NCI-H526 treated with DMSO at 0.1 percent for 48 hours (cell line): ENCODE measurements around the gene SLC25A25.
"Not testable (repeated sequence)": the region's sequence is repeated elsewhere in the genome, so short reads cannot be mapped to it uniquely, and the experiment has no call there.

ENCODE experiments used
- DNase-seq: peaks from one replicate; lab custom pipeline; 2025; lab: John Stamatoyannopoulos, UW

Gene SLC25A25

DNA sequence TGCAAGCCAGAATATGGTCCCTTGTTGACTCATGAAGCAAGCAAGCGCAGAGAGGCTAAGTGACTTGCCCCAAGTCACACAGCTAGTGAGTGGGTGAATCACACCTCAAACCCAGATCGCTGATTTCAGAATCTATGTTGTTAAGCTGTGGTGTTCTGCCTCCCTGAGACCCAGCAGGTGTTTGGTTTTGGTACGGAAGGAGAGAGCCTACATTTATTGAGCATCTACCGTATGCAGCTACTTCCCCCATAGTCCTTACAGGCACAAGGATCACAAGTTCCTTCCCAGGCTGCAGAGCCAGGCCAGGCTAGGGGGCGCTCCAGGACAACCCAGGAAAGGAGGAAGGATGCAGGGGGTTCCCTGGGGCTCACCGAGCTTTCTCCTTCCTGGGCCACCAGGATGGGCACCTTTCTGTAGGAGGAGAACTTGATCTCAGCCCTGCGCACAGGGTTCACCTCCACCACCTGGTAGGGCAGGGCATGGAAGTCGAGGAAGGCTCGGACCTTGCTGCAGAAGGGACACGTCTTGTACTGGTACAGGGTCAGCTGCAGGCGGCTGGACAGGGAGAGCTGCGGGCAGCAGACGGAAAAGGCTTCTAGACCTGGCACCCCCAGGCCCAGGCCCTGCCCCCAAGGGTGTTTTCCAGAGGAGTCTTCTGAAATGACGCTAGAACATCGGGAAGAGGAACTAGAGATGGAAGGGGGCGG, 57.0 kb downstream of the SLC25A25 start:
- no peak for DNase-seq

DNA sequence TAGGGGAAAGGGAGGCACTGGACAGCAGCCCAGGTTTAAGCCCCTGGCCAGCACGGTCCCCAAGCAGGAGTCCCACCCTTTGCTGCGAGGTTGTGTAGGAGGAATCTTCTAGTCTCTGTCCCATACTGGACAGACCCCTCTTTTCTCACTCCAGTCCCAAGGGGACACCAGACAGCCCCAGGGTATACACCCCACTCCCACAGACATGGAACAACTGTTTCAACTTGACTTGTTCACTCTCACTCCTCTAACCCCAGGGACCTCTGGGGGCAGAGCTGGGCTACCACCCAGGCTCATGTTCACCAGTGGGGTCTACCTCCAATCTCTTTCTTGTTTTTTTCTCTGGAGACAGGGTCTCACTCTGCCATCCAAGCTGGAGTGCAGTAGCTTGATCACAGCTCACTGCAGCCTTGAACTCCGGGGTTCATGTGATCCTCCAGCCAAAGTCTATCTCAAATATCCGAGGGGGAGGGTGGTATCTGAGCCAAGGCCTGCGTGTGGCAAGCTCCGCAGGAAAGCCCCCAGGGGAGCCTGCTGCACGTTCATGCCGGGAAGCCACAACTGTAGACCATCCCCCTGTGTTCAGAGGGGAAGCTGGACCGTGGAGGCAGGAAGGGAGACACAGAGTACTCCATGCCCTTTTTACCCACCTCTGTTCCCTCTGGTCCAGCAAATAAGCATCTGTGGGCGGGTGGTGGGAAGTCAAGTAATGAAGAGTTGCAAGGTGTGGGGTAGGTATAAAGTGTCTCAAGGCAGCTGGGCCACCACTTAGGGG, 57.7 kb downstream of the SLC25A25 start:
- DNase-seq = no peak

DNA sequence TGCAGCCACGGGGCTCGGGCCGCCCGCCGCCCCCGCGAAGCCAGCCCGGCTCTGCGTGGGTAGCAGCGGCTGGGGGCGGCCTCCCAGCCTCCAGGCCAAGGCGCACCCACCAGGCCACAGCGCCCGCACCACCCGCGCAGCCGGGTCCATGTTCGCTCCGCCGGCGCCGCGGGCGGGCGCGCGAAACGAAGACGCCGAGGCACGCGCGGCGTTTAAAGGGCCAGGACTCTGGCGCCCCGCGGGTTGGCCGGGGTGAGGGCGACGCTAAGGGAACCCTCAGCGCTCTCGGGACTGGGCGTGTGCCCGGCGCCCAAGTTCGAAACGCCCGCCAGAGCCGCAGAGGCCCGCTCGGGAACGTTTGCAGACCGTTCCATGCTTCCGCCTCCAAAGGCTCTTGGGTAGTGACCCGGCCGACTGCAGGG, 59.5 kb downstream of the SLC25A25 start, which contains the start of gene PTGES2:
Gene PTGES2 (minus strand): TSS at position 162 of the 422 bp plus-strand sequence. CDS start 12 bp downstream, at position 150.
- peak; percentile 56 for DNase-seq

DNA sequence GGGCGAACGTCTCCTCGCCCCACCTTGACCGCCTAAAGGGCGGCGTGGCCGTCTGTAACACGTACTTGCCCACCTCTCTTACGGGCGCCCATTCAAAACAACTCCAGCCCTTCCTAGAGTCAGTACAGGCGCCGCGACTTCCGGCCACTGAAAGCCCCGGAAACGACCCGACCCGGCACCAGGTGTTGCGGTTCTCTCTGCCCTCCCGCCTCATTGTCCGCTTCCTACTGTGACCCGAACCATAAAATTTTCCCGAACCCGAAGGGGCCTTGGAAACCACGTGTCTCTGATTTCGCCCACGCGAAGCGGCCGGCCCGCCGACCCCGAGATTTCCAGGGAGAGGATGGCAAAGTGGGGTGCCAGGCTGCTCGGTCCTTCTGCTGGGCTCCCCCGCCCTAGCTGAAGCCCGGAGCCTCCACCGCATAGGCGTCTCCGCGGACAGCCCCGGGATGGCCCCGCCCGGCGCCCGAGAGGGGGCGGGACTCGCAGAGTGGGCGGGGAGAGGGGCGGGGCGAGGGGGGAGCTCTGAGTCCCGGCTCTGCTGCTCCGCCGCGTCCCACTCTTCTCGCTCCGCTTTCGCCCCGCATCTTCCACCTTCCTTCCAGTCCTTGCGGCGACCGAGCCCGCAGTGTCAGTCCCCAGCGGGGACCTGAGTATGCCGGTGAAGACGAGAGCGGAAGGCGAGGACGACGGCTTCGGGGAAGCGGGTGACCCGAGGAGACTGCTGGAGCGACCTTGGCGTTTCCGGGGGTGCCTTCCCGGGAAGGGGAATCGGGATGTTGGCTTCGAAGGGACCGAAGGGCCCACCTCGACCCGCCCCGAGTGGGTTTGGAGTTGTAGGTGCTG, 60.2 kb downstream of the SLC25A25 start:
- DNase-seq = peak; percentile 63

DNA sequence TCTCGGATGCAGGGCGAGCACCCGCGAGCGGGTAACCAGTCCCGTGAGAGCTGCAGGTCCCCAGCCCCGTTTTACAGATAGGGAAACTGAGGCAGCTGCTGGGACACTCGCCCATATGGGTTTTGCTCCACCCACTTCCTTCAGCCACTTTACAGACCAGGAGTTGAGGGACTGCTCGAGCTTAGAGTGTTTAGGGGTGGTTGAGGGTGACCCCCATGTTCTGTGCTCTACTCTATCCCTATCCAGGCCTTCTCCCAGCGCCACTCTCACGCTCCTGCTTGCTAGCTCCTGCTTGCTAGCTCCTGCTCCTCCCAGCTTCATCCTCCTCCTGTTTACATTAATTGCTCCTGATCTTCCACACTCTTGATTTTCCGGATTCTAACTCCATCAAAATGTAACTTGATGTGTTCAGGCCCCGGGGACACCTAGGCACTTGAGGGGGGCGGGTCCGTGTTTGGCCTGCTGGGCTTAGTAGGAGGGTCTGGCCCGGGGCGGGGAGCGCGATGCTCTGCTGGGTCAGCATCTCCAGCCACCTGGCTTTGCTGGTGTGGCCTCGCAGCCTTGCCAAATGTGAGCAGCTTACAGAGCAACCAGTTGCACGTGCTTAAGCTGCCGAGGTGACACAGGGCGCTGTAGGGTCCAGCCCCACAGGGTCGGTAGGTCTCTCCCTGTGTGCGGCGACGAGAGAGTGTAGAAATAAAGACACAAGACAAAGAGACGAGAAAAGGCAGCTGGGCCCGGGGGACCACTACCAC, 61.0 kb downstream of the SLC25A25 start:
- DNase-seq = no peak

DNA sequence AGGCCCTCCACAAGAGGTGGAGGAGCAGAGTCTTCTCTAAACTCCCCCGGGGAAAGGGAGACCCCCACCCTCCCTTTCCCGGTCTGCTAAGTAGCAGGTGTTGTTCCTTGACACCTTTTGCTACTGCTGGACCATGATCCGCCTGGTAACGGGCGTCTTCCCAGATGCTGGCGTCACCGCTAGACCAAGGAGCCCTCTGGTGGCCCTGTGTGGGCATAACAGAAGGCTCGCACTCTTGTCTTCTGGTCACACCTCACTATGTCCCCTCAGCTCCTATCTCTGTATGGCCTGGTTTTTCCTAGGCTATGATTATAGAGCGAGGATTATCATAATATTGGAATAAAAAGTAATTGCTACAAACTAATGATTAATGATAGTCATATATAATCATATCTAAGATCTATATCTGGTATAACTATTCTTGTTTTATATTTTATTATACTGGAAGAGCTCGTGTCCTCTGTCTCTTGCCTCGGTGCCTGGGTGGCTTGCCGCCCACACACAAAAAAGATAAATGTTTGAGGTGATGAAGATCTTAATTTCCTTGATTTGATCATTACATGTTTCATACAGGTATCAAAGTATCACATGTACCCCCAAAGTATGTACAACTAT, 62.1 kb downstream of the SLC25A25 start:
- not testable (repeated sequence) for DNase-seq

DNA sequence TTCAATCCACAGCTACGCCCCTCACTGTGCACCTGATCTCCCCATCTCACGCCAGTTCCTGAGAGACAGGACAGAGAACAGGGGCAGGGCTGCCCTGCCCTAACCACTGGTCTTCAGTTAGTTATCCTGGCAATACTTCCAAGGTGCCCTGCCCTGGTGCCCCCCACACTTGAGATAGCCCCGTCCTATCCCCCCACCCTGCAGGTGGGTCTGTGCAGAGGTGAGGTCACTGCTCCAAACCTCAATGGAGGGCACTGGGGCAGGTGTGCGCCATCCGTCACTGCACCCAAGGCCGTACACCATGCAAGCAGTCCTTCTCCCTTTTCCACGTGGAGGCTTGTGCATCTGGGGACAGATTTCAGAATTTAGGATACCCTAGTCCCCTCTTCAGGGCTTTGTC, 62.6 kb downstream of the SLC25A25 start:
- DNase-seq = not testable (repeated sequence)

DNA sequence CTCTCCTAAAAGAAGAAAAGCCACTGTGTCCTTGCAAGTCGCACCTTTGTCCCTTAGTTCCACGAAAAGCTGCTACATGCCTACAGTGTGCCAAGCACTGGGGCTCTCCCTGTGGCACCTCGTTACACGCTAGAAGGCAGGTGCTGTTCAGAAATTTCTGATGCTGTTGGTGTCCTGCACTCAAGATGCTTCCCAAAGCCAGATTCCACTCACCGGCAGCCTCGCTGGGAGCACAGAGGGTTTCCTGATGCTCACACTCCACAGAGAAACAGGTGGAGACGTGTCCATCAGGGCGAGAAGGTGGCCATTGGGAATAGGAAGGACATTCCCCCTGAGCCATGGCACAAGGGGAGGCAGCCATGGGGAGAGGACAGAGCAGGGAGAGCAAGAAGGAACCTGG, 63.3 kb downstream of the SLC25A25 start:
- not testable (repeated sequence) for DNase-seq

DNA sequence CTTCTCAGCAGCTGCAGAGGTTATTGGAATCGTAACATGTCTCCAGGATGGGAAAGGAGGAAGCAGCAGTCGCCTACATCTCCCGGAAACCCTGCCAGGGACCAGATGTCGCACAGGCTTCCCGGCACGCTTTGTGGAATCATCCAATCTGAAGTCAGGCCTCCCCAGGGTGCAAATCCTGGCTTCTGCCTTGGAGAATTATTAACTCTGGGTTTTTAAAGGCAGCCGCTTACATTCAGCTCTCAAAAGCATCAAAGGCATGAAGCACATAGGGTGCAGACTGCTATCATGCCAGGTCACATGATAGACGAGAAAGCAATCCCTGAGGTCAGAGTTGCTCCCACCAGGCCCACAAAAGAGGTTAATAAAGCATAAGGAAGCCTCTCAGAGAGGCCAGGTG, 64.1 kb downstream of the SLC25A25 start:
- not testable (repeated sequence) for DNase-seq

DNA sequence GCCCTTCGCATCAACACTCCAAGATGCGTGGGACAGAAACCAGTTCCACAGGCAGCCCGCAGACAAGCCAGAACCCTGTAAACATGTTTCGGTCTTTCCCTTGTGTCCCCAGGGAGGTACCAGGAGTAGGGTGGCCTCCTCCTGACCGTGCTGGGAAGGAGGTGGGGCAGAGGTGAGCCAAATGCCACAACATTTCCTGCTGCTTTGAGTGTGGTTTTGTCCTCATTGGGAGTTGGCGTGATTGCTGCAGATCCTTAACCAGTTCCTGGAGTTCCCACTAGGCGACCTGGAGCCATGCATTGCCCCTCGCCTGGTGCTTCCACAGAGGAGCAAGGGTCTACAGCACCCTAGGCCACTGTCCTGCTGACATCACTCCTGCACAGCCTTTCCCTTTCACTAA, 67.5 kb downstream of the SLC25A25 start:
- not testable (repeated sequence) for DNase-seq

DNA sequence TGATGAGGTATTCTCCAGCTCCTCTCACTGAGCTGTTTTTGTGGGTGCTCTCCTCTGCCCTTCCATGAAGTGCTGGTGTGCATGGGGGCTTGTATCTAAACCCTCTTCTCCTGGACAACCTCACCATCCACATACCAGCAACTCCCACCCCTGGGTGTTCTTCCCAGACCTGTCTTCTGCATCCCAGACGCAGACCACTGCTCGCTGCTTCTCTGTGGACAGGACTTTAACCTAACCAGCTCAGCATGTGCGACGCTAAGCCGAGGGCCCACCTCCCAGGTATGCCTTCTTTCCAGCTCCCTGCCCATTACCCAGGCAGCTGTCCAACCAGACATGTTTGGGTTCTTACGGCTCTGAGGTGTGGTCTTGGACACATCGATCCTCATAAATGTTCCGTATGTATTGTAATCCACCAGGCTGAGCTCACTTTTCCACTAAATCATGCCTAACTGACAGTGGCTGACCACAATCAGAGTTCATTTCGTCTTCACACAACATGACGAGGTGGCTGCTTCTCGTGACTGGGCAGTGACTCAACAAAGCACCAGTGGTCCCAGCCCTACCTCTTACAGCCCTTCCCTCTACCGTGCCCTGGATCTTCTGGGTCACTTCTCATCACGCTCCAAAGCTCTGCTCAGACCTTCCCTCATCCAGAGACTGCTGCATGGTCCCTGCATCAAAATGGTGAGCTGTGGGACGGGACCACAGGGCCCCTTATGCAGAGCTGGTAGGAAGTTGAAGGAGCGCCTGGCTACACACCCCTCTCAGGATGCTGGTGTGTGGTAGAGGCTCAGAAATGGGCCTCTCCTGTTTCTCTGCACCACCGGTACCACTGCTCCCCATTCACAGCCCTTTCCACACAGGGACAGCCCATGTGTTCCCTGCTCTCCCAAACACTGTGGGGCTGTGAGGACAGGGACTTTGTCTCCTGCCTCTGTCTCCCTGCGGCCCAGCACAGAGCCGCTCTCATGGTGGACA, 69.1 kb downstream of the SLC25A25 start:
- no peak for DNase-seq

DNA sequence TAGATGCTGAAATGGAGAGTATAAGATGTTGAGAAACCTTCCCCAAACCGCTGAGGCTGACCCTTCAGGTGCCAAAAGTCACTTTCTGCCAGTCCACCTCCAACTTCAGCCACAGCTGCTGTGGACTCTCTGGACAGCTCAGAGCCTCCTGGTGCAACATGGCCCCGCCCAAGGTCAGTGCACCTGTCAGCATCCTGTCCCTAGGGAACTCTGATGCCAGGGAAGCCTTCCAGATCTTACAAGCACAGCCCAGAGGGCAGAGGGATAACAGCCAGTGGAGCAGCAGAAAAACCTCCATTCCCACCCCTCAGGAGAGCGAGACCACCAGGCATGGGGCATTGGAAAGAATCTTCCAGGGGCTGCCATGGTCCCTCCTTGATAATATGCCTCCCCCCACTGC, 70.0 kb downstream of the SLC25A25 start:
- DNase-seq = no peak

DNA sequence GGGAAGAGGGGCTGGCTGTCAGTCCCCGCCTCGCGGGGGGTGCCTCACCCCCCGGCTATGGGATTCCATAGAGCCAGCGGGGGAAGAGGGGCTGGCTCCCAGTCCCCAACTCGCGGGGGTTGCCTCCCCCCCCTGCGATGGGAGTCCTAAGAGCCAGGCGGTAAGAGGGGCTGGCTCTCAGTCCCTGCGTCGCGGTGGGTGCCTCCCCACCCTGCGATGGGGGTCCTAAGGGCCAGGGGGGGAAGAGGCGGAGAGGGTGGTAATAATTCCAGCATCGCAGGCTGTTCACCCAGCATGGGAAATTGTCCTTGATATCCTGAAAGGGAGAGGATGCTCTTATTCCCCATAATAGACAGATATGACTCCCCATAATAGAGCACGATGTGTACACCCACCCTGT, 71.6 kb downstream of the SLC25A25 start:
- no peak for DNase-seq

DNA sequence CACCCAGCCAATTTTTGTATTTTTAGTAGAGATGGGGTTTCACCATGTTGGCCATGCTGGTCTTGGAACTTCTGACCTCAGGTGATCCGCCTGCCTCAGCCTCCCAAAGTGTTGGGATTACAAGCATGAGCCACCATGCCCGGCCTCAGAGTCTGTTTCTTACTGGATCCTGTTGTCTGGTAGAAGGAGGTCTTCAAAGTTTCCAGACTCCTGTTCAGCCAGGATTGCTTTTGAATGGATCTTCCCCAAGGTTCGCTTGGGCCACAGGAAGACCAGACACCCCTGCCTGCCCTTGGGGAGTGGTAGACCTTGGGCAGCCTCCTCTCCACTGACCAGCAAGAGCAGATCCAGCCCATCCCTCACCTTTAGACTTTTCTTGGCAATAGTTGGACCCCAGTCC, 73.6 kb downstream of the SLC25A25 start:
- DNase-seq = no peak

DNA sequence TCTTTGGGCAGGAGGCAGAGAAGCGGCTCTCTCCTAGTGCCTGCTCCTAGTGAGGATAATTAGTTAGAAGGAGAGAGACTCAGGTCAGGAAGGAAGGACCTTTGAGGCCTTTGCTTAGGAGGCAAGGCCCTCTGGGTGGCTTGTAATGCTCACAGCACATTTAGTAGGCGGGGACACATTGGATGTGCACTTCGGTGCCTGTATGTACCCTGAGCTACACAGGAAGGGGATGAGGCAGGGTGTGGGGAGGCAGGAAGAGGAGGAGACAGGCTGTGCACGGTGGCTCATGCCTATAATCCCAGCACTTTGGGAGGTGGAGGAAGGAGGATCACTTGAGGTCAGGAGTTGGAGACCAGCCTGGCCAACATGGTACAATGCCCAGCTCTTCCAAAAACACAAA, 74.0 kb downstream of the SLC25A25 start:
- DNase-seq = no peak

DNA sequence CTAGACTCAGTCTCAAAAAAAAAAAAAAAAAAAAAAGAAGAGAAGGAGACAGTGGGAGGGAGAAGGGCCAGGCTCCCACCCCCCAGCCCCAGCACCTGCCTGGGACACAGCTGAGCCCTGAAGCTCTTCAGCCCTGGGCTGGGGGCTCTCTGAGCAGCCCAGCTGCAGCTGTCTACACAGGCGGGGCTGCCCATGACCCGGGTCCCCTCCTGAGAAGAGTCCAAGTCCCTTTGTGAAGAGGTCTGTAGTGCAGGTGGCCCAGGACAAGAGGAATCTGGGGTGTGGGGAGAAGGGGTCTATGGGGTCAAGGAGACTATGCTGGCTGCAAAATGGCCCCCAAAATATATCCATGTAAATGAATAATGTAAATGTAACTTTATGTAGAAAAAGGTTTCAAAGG, 74.6 kb downstream of the SLC25A25 start:
- DNase-seq = no peak

DNA sequence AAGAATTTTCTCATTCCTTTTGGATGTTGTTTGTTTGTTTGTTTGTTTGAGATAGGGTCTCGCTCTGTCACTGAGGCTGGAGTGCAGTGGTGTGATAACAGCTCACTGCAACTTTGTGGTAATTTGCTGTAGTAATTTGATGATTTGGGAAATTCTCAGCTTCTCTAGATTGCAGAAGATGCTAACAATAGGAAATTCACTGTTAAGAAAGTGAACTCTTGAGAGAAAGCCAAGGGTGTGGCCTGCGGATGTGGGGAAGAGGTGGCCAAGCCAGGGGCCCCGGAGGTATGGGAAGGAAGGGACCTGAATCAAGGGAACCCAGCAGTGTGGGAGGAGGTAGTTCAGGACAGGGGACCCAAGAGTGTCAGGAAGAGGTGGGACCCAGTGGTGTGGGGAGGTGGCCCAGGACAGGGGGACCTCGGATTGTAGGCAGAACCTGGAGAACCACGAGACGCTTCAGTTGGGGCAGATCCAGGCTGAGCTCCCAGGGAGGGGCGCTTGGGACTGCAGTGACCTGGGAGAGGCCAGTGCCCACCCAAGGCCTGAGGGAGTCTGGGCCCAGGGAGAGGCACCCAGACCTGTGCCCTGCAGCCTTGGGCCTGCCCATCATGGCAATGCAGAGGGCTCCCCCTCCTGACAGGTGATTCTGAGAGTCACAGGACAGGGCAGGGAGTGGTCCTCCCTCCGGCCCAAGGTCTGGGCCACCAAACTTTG, 75.7 kb downstream of the SLC25A25 start:
- no peak for DNase-seq

DNA sequence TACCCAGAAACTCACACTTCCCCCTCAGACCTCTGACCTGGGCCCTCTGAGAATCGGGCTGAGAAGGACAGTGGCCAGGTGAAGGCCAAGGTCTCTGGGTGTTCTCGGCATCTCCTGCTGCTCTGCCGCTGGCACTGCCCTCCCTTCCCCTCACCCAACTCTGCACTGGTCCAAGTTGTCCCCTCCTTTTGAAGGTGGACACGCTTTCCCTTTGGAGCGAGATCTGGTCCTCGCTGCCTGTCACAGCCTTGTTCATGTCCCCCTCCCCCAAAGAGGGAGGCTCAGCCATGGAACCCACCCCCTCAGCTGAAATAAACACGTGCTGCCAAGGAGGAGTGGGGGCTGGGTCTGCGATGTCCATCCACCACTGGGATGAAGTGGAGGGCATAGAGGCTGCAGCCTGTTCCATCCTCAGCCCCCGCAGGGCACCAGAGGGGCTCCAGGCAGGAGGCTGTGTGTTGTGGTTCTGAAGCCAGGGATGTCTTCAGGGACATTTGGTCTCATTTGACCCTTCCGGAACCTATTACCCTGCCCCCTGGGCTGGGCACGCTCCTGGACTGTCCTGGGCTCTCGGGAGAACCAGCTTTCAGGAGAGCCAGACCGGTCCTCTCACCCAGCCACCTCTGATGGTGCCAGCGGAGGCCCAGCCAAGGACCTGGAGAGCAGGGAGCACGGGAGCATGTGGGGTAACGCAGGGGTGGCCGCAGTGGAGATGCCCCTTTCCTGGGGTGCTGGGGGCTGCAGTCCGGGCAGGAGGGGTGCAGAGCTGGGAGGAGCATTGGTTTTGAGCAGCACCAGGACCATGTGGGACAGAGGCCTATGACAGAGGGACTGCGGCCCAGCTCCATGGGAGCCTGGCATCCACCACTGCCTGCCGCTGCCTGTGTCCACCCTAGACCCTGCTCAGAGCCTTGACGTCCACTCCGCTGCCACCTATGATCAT, 76.5 kb downstream of the SLC25A25 start:
- no peak for DNase-seq
